Coronary artery (tissue), 2 donors: ENCODE data around the gene MYO3A.

Source experiments
- DNase-seq: peaks from one replicate; pipeline ENCODE4 v3.0.0-alpha.2; 2017; ENCODE audit warnings: low spot score
- H3K27ac ChIP-seq, 2 donors: fragments of 200-600 bp; sonication (generic); one replicate each; pipeline ENCODE4 v1.5.1; 2016 to 2019
- H3K4me3 ChIP-seq: fragments of 200-600 bp; sonication (generic); 2 replicates; pipeline ENCODE4 v1.5.1; 2016; ENCODE audit warnings: mild to moderate bottlenecking, moderate library complexity
- CTCF ChIP-seq: fragments of 200-600 bp; sonication (generic); IDR thresholded peaks from one replicate; pipeline ENCODE4 v1.5.1; 2019; ENCODE audit warnings: antibody characterized with exemption

The MYO3A gene

GRCh38 chr10:26216585-26217395 lies 282.8 kb downstream of the MYO3A start, which contains the start of gene GAD2:
Gene GAD2 (plus strand): TSS chr10:26216774. CDS start chr10:26216810, 36 bp downstream.
- no peak for TF ChIP-seq CTCF
- no peak for DNase-seq
- no peak within 1 kb of the TSS for H3K27ac ChIP-seq

GRCh38 chr10:26217396-26218086 lies 283.5 kb downstream of the MYO3A start:
- Histone ChIP-seq H3K4me3 (peak overlapping the region; percentile 55), H3K27ac (no peak overlapping the region)
- no peak for TF ChIP-seq CTCF
- no peak for DNase-seq

More at GRCh38 chr10:26216585-26217395, 282.8 kb downstream of the MYO3A start, which contains the start of gene GAD2:
- peak within 1 kb of the TSS; percentile 55 for H3K4me3 ChIP-seq

DNA sequence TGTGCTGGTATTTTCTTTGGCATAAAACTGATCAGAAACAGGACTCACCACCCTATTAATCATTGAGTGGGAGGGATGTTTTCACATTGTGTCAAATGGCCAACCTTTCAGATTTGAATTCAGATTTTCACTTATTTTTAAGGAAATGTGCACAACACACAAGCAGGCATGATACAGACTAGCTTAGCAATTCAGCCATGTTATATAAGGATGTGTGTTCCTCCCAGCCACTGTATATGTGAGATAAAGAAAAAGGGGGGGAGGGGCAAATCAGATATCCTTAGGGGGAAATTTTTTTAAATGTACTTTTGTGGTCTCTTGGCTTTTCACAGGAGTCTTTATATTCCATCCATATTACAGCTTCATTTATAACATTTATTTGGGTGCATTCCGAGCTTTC lies 285.6 kb downstream of the MYO3A start:
- no peak for DNase-seq
- no peak for TF ChIP-seq CTCF

GRCh38 chr10:26220901-26221300 lies 286.9 kb downstream of the MYO3A start:
- TF ChIP-seq CTCF, result no peak
- Histone ChIP-seq H3K27ac (no peak overlapping the region), H3K4me3 (no peak overlapping the region)
- no peak for DNase-seq

More for the DNA sequence above, 285.6 kb downstream of the MYO3A start:
- Histone ChIP-seq H3K27ac (no peak overlapping the region), H3K4me3 (no peak overlapping the region)

- Histone ChIP-seq H3K4me3 (no peak overlapping the region), H3K27ac (no peak overlapping the region)
- no peak for TF ChIP-seq CTCF
- DNase-seq, result no peak
These were observed 287.5 kb downstream of the MYO3A start for GRCh38 chr10:26221541-26221940.

DNA sequence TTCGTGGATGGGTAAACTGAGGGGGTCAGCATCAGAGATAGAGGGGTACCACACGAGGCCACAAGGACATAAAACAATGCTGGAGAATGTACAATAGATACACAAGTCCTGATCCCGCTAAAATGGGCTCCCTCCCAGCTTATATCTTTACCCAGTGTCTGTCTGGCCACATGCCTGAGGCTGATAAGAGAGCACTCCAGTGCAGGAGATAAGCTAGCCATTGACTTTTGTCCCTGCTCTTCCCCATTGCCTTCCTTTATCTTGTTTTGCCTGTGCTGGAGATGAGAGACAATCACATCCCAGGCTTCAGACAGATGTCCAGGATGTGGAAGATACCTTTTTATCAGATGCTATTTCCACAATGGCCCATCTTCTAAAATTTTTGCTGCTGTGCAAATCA lies 288.5 kb downstream of the MYO3A start:
- no peak for DNase-seq
- no peak for TF ChIP-seq CTCF
- no peak overlapping the region for H3K4me3 ChIP-seq
- H3K27ac ChIP-seq, result no peak overlapping the region
